H54 (cell line): ENCODE results near the gene PMEPA1.
"Not testable (repeated sequence)": the region's sequence is repeated elsewhere in the genome, so short reads cannot be mapped to it uniquely, and the experiment has no call there.

ENCODE experiments used
- DNase-seq: peaks from one replicate; pipeline ENCODE4 v3.0.0; 2011; ENCODE audit warnings: low spot score, mixed read lengths; ENCODE audit not compliant: insufficient read length
- FAIRE-seq: peaks from 3 replicates; lab custom pipeline; 2011; peaks lifted over from hg19 to GRCh38; lab: Jason Lieb, UNC
- POLR2A ChIP-seq: IDR thresholded peaks from 2 replicates; pipeline ENCODE4 v1.6.1; 2011; ENCODE audit warnings: low read depth, mild to moderate bottlenecking, low read length

Gene PMEPA1

GRCh38 chr20:57650266-57650665 lies 59.5 kb downstream of the PMEPA1 start:
- TF ChIP-seq POLR2A, result no peak
- FAIRE-seq (no peak), DNase-seq (no peak)

DNA sequence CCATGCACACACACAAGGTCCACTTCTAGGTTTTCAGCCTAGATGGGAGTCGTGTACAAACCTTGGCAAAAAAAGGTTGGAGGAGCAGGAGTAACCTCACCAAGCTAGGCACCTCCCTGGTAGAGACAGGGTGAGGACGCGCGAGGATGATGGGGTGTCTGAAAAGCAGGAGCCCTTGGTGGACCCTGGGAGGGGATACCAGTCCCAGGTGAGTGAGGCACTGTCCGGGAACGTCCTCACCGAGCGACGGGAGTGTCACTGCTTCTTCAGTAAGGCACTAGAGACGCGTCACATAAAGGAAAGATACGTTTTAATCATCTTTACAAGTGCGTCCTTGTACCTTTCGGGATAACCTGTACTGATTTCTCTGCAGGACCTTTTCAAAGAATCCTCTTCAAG lies 60.2 kb downstream of the PMEPA1 start:
- FAIRE-seq (no peak), DNase-seq (no peak)
- no peak for TF ChIP-seq POLR2A

DNA sequence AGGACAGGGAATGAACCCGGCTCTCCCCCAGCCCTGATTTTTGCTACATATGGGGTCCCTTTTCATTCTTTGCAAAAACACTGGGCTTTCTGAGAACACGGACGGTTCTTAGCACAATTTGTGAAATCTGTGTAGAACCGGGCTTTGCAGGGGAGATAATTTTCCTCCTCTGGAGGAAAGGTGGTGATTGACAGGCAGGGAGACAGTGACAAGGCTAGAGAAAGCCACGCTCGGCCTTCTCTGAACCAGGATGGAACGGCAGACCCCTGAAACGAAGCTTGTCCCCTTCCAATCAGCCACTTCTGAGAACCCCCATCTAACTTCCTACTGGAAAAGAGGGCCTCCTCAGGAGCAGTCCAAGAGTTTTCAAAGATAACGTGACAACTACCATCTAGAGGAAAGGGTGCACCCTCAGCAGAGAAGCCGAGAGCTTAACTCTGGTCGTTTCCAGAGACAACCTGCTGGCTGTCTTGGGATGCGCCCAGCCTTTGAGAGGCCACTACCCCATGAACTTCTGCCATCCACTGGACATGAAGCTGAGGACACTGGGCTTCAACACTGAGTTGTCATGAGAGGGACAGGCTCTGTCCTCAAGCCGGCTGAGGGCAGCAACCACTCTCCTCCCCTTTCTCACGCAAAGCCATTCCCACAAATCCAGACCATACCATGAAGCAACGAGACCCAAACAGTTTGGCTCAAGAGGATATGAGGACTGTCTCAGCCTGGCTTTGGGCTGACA lies 60.8 kb downstream of the PMEPA1 start:
- FAIRE-seq (no peak), DNase-seq (no peak)
- TF ChIP-seq POLR2A, result no peak

DNA sequence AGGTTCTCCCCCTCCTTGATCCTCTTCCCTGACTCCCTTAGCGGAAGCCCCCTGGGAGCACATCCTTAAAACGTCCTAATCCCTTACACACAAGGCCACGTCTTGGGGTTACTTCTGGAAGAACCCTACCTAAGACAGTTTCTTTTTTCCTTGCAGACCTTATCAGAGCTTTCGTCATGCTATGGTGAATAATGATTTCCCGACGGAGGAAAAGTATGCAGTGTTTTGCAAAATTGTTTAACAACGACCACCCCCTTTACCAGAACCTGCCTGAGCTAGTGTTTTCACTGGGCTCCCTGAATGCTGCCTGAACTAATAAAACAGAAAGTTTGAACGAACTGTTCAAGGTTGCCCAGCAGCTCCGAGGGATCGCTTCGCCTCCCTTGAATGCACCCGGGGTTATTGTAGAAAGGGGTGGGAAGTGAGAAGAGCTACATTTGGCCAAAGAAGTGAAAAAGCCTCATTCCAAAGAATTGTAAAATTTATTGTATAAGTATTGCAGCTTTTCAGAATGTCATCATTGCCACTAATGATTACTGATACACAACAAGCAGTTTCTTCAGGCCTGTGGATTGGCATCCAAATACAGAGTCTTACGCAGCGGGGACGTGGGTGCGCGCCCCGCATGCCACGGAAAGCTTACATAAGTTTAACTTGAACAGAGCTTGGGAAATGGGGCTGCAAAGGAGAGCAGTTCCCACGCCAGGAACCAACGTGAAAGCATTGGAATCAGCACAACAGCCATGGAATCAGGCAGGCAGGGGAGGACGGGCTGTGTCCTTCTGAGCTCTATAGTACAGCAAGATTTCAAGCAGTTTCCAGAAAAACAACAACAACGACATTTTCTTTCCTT lies 61.7 kb downstream of the PMEPA1 start:
- DNase-seq (no peak), FAIRE-seq (no peak)
- no peak for TF ChIP-seq POLR2A

- TF ChIP-seq POLR2A, result no peak
- FAIRE-seq (no peak), DNase-seq (no peak)
These were observed 62.5 kb downstream of the PMEPA1 start for GRCh38 chr20:57647006-57647932.

- FAIRE-seq, result no peak
- no peak for TF ChIP-seq POLR2A
- DNase-seq, result no peak
These were observed 70.9 kb downstream of the PMEPA1 start for GRCh38 chr20:57638895-57639236.

GRCh38 chr20:57638173-57638894 lies 71.5 kb downstream of the PMEPA1 start:
- DNase-seq (no peak), FAIRE-seq (no peak)
- no peak for TF ChIP-seq POLR2A

DNA sequence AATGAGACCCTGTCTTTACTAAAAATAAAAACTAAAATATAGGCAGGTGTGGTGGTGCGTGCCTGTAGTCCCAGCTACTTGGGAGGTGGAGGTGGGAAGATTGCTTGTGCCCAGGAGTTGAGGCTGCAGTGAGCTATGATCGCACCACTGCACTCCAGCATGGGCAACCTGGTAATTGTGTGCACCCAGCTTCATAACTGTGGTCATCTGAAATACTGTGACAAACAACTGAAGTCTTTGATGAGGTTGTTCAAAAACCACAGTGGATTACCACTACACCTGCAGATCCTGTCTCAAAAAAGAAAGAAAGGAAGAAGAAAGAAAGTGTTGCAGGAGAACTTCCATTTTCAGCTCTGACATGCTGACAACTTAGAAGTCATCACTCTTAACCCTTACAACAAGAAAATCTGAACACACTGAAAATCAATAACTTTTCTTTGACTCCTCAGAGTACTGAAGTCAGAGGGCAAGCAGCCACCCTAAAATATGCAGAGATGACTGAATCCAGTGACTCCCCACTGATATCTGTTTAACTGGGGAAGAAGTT lies 75.8 kb downstream of the PMEPA1 start:
- TF ChIP-seq POLR2A, result no peak
- FAIRE-seq (no peak), DNase-seq (no peak)

GRCh38 chr20:57632286-57632685 lies 77.5 kb downstream of the PMEPA1 start:
- no peak for FAIRE-seq
- TF ChIP-seq POLR2A, result no peak
- no peak for DNase-seq

- FAIRE-seq (no peak), DNase-seq (no peak)
- no peak for TF ChIP-seq POLR2A
These were observed 79.8 kb downstream of the PMEPA1 start for GRCh38 chr20:57630061-57630460.

- DNase-seq, FAIRE-seq: not testable (repeated sequence)
These were observed 80.3 kb downstream of the PMEPA1 start for GRCh38 chr20:57629491-57629901.

GRCh38 chr20:57628962-57629308 lies 80.9 kb downstream of the PMEPA1 start:
- FAIRE-seq, DNase-seq: not testable (repeated sequence)
